GM19438 (cell line): ENCODE results near the gene TRPV2.
"Not testable (repeated sequence)": the region's sequence is repeated elsewhere in the genome, so short reads cannot be mapped to it uniquely, and the experiment has no call there.

Source experiments
- ATAC-seq: cut with Tn5 transposase; IDR thresholded peaks from one replicate; pipeline ENCODE4 v1.9.1; 2021; ENCODE audit warnings: low read depth; ENCODE audit not compliant: unreplicated experiment

Gene TRPV2

GRCh38 chr17:16452268-16452667, 36.9 kb downstream of the TRPV2 start:
- not testable (repeated sequence) for ATAC-seq

- ATAC-seq, result no peak
These were observed 38.1 kb downstream of the TRPV2 start for GRCh38 chr17:16453493-16453851.

GRCh38 chr17:16455997-16456741, 40.8 kb downstream of the TRPV2 start:
- ATAC-seq, result no peak

GRCh38 chr17:16456742-16457316, 41.5 kb downstream of the TRPV2 start:
- no peak for ATAC-seq

- no peak for ATAC-seq
These were observed 43.9 kb downstream of the TRPV2 start for GRCh38 chr17:16459271-16459670.

GRCh38 chr17:16459855-16460550, 44.6 kb downstream of the TRPV2 start:
- ATAC-seq, result no peak

GRCh38 chr17:16460796-16461605, 45.6 kb downstream of the TRPV2 start:
- ATAC-seq, result no peak

- ATAC-seq, result no peak
These were observed 46.2 kb downstream of the TRPV2 start for GRCh38 chr17:16461606-16461866.

- ATAC-seq, result no peak
These were observed 46.9 kb downstream of the TRPV2 start for GRCh38 chr17:16462070-16462864.

- ATAC-seq, result no peak
These were observed 48.3 kb downstream of the TRPV2 start for GRCh38 chr17:16463358-16464302.

GRCh38 chr17:16464303-16465051, 49.1 kb downstream of the TRPV2 start:
- no peak for ATAC-seq

- no peak for ATAC-seq
These were observed 49.6 kb downstream of the TRPV2 start for GRCh38 chr17:16465052-16465312.

GRCh38 chr17:16465861-16466338, 50.5 kb downstream of the TRPV2 start:
- ATAC-seq, result no peak

GRCh38 chr17:16466407-16466806, 51.0 kb downstream of the TRPV2 start:
- ATAC-seq, result no peak

GRCh38 chr17:16467044-16467443, 51.7 kb downstream of the TRPV2 start:
- ATAC-seq, result no peak

- ATAC-seq, result no peak
These were observed 52.5 kb downstream of the TRPV2 start for GRCh38 chr17:16467886-16468285.

- ATAC-seq, result no peak
These were observed 53.1 kb downstream of the TRPV2 start for GRCh38 chr17:16468428-16468992.

GRCh38 chr17:16470265-16470664, 54.9 kb downstream of the TRPV2 start:
- no peak for ATAC-seq

GRCh38 chr17:16471295-16471694, 55.9 kb downstream of the TRPV2 start:
- ATAC-seq, result no peak
